HEK293 (cell line): ENCODE data around the gene ACACB.

ENCODE experiments used
- CTCF ChIA-PET: fragments of 350-600 bp; formaldehyde crosslinking; extraction: SDS; loops from one replicate; lab custom pipeline; 2021; ENCODE audit warnings: antibody characterized with exemption; lab: Yijun Ruan, JAX
- POLR2A ChIA-PET: fragments of 300-600 bp; formaldehyde crosslinking; extraction: SDS; loops from one replicate; lab custom pipeline; 2020; ENCODE audit warnings: antibody characterized with exemption, inconsistent platforms; lab: Yijun Ruan, JAX
- H3K27ac ChIP-seq: fragments of 200-500 bp; sonication (Bioruptor generic); 2 replicates; pipeline ENCODE4 v1.5.1; 2014; ENCODE audit warnings: low read depth, low read length, control low read depth, inconsistent platforms; ENCODE audit errors: extremely low read depth
- H3K36me3 ChIP-seq, 2 experiments: fragments of 200-500 bp in 1 of 2; sonication (Bioruptor generic) in 1 of 2; 1 replicate in 1 of 2; 2 replicates in 1 of 2; pipeline ENCODE4 v1.5.1; 2014 to 2017; ENCODE audit warnings: inconsistent platforms in 2 of 2, low read length in 2 of 2; ENCODE audit not compliant: control insufficient read depth in 2 of 2, insufficient read depth in 1 of 2
- H3K4me1 ChIP-seq: fragments of 200-500 bp; sonication (Bioruptor generic); 2 replicates; pipeline ENCODE4 v1.5.1; 2014; ENCODE audit warnings: mild to moderate bottlenecking, low read length, inconsistent platforms; ENCODE audit not compliant: control insufficient read depth, insufficient read depth
- H3K4me3 ChIP-seq: 2 replicates; pipeline ENCODE4 v1.5.1; 2011; ENCODE audit warnings: low read depth, mild to moderate bottlenecking, control low read depth, low read length, moderate library complexity
- H3K9me3 ChIP-seq: fragments of 200-500 bp; sonication (Bioruptor generic); 2 replicates; pipeline ENCODE4 v1.5.1; 2014; ENCODE audit warnings: low read depth, low read length, inconsistent platforms; ENCODE audit not compliant: control insufficient read depth, insufficient read depth
- HOXA7 ChIP-seq: sonication (generic); formaldehyde crosslinking; IDR thresholded peaks from 2 replicates; pipeline ENCODE4 v1.8.1; 2022; ENCODE audit warnings: missing genetic modification reagents, borderline replicate concordance
- PRDM4 ChIP-seq: fragments of 450-650 bp; formaldehyde crosslinking; IDR thresholded peaks from 2 replicates; pipeline ENCODE4 v1.5.1; 2017; ENCODE audit warnings: missing biosample characterization, missing genetic modification characterization
- SP7 ChIP-seq: fragments of 450-650 bp; formaldehyde crosslinking; IDR thresholded peaks from 2 replicates; pipeline ENCODE4 v1.5.1; 2016; ENCODE audit warnings: missing biosample characterization, missing genetic modification characterization
- TRIM28 ChIP-seq: IDR thresholded peaks from 2 replicates; pipeline ENCODE4 v1.6.1; 2011; ENCODE audit warnings: low read length, control low read depth, borderline replicate concordance
- YY2 ChIP-seq: fragments of 450-650 bp; formaldehyde crosslinking; IDR thresholded peaks from 2 replicates; pipeline ENCODE4 v1.5.1; 2016; ENCODE audit warnings: missing biosample characterization, missing genetic modification characterization
- ZBTB1 ChIP-seq: fragments of 450-650 bp; formaldehyde crosslinking; IDR thresholded peaks from 2 replicates; pipeline ENCODE4 v1.5.1; 2016; ENCODE audit warnings: missing biosample characterization, missing genetic modification characterization
- ZEB2 ChIP-seq: fragments of 450-650 bp; formaldehyde crosslinking; IDR thresholded peaks from 2 replicates; pipeline ENCODE4 v1.5.1; 2016; ENCODE audit warnings: missing biosample characterization, missing genetic modification characterization
- ZFHX2 ChIP-seq: fragments of 450-650 bp; formaldehyde crosslinking; conservative IDR thresholded peaks from 2 replicates; pipeline ENCODE4 v1.5.1; 2016; ENCODE audit warnings: missing biosample characterization, missing genetic modification characterization
- ZNF146 ChIP-seq: fragments of 450-650 bp; formaldehyde crosslinking; IDR thresholded peaks from 2 replicates; pipeline ENCODE4 v1.5.1; 2016; ENCODE audit warnings: missing biosample characterization, missing genetic modification characterization
- ZNF239 ChIP-seq: fragments of 450-650 bp; formaldehyde crosslinking; IDR thresholded peaks from 2 replicates; pipeline ENCODE4 v1.5.1; 2016; ENCODE audit warnings: missing biosample characterization, missing genetic modification characterization
- ZNF280D ChIP-seq: fragments of 450-650 bp; formaldehyde crosslinking; IDR thresholded peaks from 2 replicates; pipeline ENCODE4 v1.5.1; 2016; ENCODE audit warnings: missing biosample characterization, missing genetic modification characterization
- ZNF292 ChIP-seq: fragments of 450-650 bp; formaldehyde crosslinking; IDR thresholded peaks from 2 replicates; pipeline ENCODE4 v1.5.1; 2016; ENCODE audit warnings: low read depth, missing biosample characterization, missing genetic modification characterization, borderline replicate concordance
- ZNF404 ChIP-seq: fragments of 450-650 bp; formaldehyde crosslinking; IDR thresholded peaks from 2 replicates; pipeline ENCODE4 v1.5.1; 2017; ENCODE audit warnings: missing biosample characterization, missing genetic modification characterization
- ZNF513 ChIP-seq: fragments of 450-650 bp; IDR thresholded peaks from 2 replicates; pipeline ENCODE4 v1.5.1; 2018; ENCODE audit warnings: missing biosample characterization, missing genetic modification characterization
- ZNF518A ChIP-seq: fragments of 450-650 bp; formaldehyde crosslinking; conservative IDR thresholded peaks from 2 replicates; pipeline ENCODE4 v1.5.1; 2016; ENCODE audit warnings: low read depth, missing biosample characterization, missing genetic modification characterization
- ZNF561 ChIP-seq: fragments of 450-650 bp; IDR thresholded peaks from 2 replicates; pipeline ENCODE4 v1.5.1; 2018; ENCODE audit warnings: missing biosample characterization, missing genetic modification characterization, borderline replicate concordance
- ZNF580 ChIP-seq: fragments of 450-650 bp; formaldehyde crosslinking; IDR thresholded peaks from 2 replicates; pipeline ENCODE4 v1.5.1; 2016; ENCODE audit warnings: missing biosample characterization, missing genetic modification characterization
- ZNF610 ChIP-seq: fragments of 450-650 bp; formaldehyde crosslinking; IDR thresholded peaks from 2 replicates; pipeline ENCODE4 v1.5.1; 2016; ENCODE audit warnings: missing biosample characterization, missing genetic modification characterization, borderline replicate concordance
- ZNF629 ChIP-seq: fragments of 450-650 bp; formaldehyde crosslinking; IDR thresholded peaks from 2 replicates; pipeline ENCODE4 v1.5.1; 2017; ENCODE audit warnings: missing biosample characterization, missing genetic modification characterization
- ZNF777 ChIP-seq: fragments of 450-650 bp; formaldehyde crosslinking; IDR thresholded peaks from 2 replicates; pipeline ENCODE4 v1.5.1; 2017; ENCODE audit warnings: missing biosample characterization, missing genetic modification characterization, borderline replicate concordance
- TF ChIP-seq, protein P1 (sequence below): IDR thresholded peaks from 2 replicates; pipeline ENCODE4 v1.6.1; 2011; ENCODE audit warnings: mild to moderate bottlenecking, low read depth, low read length, borderline replicate concordance

ACACB gene

GRCh38 chr12:109074866-109075265 is 41.5 kb upstream of the ACACB start:
- CTCF ChIA-PET, result no interaction called here
- TF ChIP-seq ZNF580 (tag by site-specific recombination) (peak; percentile 92), ZNF146 (tag by site-specific recombination) (peak; percentile 97), ZNF561 (no peak), ZNF404 (tag by site-specific recombination) (no peak), PRDM4 (tag by site-specific recombination) (no peak), ZNF280D (0 out of 2 replicates have a peak, but pooled peaks have one; percentile 40), ZFHX2 (tag by site-specific recombination) (no peak)
- Histone ChIP-seq H3K9me3 (no peaks in the 10 kb centered on the region), H3K4me1 (no peaks in the 10 kb centered on the region), H3K36me3 (peaks cover 32 to 64% of the 10 kb centered on the region in 2 experiments), H3K27ac (no peak overlapping the region), H3K4me3 (no peak overlapping the region)
- POLR2A ChIA-PET, result no interaction called here

DNA sequence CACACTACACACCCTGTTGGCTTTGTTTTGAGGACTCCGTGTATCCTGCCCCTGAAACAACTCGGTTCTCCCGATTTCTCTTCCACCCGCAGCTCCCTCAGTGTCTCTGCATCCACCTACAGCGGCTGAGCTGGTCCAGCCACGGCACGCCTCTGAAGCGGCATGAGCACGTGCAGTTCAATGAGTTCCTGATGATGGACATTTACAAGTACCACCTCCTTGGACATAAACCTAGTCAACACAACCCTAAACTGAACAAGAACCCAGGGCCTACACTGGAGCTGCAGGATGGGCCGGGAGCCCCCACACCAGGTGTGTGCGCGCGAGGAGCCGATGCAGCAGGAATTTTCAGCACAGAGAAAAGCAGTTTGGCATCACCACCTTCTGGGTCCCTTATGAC is 33.6 kb upstream of the ACACB start:
- CTCF ChIA-PET, result interaction anchor here (0.7 to 1.7 kb wide), 2 partner anchors 10 to 283 kb away, joined by 3 to 10 read pairs; partner anchors contain the start of gene ALKBH2
- TF ChIP-seq HOXA7, result no peak
- TF ChIP-seq ZFHX2 (tag by site-specific recombination), result no peak
- TF ChIP-seq ZBTB1, result no peak
- no peak for TF ChIP-seq ZNF518A (tag by site-specific recombination)
- no peak for TF ChIP-seq ZNF513 (tag by site-specific recombination)
- TF ChIP-seq ZEB2 (tag by site-specific recombination), result no peak
- TF ChIP-seq, protein P1, sequence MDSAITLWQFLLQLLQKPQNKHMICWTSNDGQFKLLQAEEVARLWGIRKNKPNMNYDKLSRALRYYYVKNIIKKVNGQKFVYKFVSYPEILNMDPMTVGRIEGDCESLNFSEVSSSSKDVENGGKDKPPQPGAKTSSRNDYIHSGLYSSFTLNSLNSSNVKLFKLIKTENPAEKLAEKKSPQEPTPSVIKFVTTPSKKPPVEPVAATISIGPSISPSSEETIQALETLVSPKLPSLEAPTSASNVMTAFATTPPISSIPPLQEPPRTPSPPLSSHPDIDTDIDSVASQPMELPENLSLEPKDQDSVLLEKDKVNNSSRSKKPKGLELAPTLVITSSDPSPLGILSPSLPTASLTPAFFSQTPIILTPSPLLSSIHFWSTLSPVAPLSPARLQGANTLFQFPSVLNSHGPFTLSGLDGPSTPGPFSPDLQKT, result no peak
- no peak for TF ChIP-seq TRIM28
- no peak for TF ChIP-seq ZNF777 (tag by site-specific recombination)
- no peak for TF ChIP-seq ZNF629 (tag by site-specific recombination)
- no peak for TF ChIP-seq ZNF610 (tag by site-specific recombination)
- no peak for TF ChIP-seq ZNF239 (tag by site-specific recombination)
- TF ChIP-seq ZNF292 (tag by site-specific recombination), result no peak
- no peak for TF ChIP-seq SP7 (tag by site-specific recombination)
- no peak for TF ChIP-seq YY2

More for the DNA sequence above, 33.6 kb upstream of the ACACB start:
- Histone ChIP-seq H3K27ac (no peak overlapping the region), H3K9me3 (no peaks in the 10 kb centered on the region), H3K36me3 (peaks cover 24 to 81% of the 10 kb centered on the region in 2 experiments), H3K4me3 (no peak overlapping the region), H3K4me1 (no peaks in the 10 kb centered on the region)
- POLR2A ChIA-PET, result no interaction called here
